ENCODE results near the gene RGS8.

DNA sequence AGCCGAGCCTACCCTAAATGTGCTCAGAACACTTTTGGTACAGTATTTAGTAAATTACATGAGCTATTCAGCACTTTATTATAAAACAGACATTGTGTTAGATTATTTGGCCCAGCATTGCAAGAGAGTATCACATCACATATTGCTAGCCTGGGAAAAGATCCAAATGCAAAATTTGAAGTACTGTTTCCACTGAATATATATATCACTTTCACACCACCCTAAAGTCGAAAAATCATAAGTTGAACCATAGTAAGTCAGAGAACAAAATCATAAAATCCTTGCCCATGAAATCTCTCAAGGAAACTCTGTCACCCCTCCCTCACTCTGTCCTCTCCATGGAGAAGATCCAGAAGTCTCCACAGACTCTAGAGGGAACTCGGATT, 33.1 kb downstream of the RGS8 start:
- TF ChIP-seq JUNB (IDR thresholded peaks at IDR 0.05) (no peak), CHD2 (IDR thresholded peaks at IDR 0.05; ENCODE audit: low read length, partially characterized antibody) (no peak), EP300 (IDR thresholded peaks at IDR 0.05) (no peak), POLR2A (IDR thresholded peaks at IDR 0.05; ENCODE audit: low read length) (no peak), BHLHE40 (IDR thresholded peaks at IDR 0.05; ENCODE audit: low read depth, low read length) (no peak), ZFP36 (IDR thresholded peaks at IDR 0.05; ENCODE audit: borderline replicate concordance, partially characterized antibody) (no peak), SMC3 (IDR thresholded peaks at IDR 0.05) (no peak), EHMT2 (IDR thresholded peaks at IDR 0.05; ENCODE audit: low read depth) (no peak), RAD21 (conservative IDR thresholded peaks at IDR 0.05 in 1 of 2, IDR thresholded peaks at IDR 0.05 in 1 of 2) (no peak)
- TF ChIP-seq, protein P1, sequence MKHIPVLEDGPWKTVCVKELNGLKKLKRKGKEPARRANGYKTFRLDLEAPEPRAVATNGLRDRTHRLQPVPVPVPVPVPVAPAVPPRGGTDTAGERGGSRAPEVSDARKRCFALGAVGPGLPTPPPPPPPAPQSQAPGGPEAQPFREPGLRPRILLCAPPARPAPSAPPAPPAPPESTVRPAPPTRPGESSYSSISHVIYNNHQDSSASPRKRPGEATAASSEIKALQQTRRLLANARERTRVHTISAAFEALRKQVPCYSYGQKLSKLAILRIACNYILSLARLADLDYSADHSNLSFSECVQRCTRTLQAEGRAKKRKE (CRISPR knock-in tag; IDR thresholded peaks at IDR 0.05; ENCODE audit: low read depth) = no peak
- TF ChIP-seq, protein P2, sequence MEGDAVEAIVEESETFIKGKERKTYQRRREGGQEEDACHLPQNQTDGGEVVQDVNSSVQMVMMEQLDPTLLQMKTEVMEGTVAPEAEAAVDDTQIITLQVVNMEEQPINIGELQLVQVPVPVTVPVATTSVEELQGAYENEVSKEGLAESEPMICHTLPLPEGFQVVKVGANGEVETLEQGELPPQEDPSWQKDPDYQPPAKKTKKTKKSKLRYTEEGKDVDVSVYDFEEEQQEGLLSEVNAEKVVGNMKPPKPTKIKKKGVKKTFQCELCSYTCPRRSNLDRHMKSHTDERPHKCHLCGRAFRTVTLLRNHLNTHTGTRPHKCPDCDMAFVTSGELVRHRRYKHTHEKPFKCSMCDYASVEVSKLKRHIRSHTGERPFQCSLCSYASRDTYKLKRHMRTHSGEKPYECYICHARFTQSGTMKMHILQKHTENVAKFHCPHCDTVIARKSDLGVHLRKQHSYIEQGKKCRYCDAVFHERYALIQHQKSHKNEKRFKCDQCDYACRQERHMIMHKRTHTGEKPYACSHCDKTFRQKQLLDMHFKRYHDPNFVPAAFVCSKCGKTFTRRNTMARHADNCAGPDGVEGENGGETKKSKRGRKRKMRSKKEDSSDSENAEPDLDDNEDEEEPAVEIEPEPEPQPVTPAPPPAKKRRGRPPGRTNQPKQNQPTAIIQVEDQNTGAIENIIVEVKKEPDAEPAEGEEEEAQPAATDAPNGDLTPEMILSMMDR (IDR thresholded peaks at IDR 0.05) = no peak
- TF ChIP-seq, protein P3, sequence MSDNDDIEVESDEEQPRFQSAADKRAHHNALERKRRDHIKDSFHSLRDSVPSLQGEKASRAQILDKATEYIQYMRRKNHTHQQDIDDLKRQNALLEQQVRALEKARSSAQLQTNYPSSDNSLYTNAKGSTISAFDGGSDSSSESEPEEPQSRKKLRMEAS (IDR thresholded peaks at IDR 0.05) = no peak
